Pons (tissue), 1 donor: Measurements from ENCODE around the gene ERGIC1.
"Not testable (repeated sequence)": the region's sequence is repeated elsewhere in the genome, so short reads cannot be mapped to it uniquely, and the experiment has no call there.

Experiments used
- DNase-seq: peaks from one replicate; pipeline ENCODE4 v3.0.0-alpha.2; 2016; ENCODE audit warnings: low spot score

ERGIC1 gene

DNA sequence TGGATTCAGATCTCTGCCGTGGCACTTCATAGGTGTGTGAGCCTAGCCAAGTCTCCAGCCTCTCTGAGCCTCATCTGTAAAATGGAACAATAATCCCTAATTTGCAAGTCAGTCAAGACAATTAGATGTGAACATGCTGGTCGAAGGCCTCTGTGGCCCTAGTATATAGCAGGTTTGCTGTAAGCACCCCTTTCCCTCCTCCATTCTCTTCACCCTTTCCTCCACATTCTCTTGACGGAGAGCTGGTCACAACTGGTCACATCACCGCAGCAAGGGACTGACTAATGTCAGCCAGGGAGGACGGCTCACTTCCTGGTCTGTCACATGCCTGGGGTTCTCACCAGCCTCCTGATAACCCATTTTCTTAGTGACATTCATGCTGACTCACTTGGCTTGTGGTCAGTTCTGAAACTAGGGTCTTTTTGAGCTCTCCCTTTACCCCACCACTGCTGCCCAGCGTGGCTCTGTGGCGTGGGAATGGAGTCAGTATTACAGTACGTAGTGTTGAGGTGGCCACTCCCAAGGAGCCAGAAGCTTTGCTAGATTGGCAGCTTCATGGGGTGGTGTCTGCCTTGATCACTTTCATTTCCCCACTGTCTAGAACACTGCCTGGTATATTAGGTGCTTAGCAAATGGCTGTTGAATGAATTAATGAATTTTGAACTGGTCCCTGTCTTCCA is 47.8 kb downstream of the ERGIC1 start:
- peak; percentile 61 for DNase-seq

DNA sequence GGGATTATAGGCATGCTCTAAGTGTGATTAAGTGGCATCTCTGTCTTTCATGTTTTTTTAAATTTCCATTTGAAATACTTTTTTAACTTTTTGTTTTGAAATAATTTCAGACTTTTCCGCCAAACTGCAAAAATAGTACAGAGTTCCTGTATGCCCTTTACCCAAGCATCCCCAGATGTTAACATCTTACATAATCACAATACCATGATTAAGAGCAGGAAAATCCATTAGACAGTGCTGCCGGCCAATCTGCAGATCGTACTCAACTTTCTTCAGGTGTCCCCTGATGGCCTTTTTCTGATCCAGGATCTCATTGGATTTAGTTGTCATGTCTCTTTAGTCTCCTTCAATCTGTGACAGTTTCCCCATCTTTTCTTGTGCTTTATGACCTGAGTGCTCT is 49.0 kb downstream of the ERGIC1 start:
- DNase-seq, result no peak

DNA sequence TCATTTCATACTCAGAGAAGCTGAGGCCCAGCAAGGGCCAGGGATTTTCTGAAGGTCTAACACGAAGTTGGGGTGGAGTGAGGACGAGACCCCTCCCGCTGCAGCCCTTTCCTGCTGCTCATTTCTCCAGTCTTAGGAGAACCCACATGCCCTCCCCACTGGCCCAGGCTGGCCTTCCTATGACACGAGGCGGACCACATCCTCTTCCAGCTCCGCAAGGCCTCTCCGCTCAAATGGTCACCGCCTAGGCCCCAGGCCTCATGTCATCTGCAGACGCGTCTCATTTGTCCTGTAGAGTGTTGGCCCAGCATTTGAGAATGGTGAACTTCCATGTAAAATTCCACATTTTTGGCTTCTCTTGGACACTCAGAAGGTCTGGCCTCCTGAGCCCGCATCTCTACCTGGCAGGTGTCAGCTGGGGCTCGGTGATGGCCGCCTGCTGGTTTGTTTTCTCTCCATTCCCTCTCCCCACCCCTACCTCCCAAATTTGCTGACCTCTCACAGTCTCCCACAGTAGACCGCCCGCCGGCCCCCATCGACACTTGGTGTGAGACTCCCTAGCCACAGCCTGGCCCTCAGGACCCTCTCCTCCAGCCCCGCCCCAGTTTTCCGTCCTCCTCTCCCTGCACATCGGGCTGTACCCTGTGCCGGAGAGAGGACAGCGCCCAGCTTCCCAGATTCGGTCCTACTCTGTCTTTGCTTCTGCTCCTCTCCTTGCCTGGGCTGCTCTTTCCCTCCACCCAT is 51.7 kb downstream of the ERGIC1 start:
- peak; percentile 56 for DNase-seq

DNA sequence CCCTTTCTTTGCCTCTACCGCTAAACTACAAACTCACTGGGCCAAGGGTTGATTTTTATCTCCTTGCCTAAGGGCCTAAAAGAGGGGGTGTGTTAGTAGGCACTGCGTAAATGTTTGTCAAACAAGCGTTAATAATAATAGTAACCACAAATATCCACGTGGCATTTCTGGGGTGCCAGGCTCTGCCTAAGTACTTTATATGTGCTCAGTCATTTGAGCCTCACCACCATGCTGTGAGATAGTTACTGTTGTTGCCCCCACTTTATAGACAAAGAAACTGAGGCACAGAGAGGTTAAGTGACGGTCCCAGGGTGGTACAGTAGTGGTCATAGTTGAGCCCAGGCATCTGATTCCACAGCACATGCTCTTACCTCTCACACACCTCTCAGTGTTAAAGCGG is 52.4 kb downstream of the ERGIC1 start:
- DNase-seq, result no peak

DNA sequence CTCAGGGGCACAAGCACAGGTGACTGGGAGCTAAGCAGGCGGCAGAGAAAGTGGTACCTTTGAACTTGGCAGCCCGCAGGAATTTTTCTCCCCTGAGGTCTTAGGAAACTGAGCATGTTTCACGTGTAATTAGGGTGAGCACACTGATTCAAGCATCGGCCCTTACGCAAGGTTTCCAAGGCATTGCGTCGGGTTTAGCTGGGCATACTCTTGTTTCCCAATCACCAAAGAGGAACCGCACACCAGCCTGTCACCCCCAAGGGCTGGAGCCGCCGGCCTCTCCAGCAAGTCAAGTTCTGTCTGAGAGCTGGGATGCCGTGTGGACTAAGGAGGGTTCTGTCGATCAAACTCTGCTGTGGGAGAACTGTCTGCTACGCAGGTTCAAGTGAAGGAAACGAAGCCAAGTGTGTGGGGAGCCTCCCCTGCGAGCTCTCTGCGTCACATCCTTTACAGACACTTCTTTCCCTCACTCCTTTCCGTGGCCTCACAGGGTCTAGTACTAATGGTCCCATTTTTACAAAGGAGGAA is 53.0 kb downstream of the ERGIC1 start:
- DNase-seq, result peak; percentile 89

DNA sequence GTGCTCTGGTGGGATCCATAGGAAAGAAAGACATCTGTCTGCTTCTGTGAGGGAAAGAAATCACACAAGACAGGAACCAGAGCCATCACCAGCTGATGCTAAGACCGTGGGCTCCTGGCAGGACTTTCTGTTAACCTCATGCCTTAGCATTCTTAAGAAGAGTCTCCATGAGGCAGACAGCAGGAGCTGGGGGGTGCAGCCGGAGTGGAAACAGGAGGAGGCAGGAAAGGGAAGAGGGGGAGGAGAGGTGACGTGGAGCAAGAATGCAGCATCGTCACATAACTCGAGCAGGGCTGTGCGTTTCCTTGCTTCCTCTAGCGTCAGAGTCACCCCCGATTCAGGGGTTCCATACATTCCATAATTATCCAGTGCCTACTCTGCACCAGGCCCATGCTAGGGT is 53.6 kb downstream of the ERGIC1 start:
- DNase-seq, result no peak

DNA sequence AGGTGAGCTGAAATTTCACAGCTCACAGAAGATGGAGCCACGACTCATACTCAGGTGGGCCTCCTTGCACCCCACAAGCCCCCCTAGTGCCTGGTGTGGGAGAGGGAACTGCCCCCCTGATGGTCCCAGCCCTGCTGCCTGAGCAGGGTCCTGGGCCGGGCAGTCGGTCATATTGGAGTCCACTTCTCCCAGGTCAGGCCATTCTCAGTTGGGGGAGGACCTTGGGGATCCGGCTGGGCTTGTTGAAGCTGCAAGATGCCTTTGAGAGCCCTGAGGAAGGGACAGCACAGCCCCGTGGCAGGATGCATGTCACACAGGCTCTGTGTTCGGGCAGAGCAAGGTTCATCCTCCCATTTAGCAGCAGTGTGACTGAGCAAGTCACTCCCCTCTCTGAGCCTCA is 56.6 kb downstream of the ERGIC1 start:
- DNase-seq, result no peak

DNA sequence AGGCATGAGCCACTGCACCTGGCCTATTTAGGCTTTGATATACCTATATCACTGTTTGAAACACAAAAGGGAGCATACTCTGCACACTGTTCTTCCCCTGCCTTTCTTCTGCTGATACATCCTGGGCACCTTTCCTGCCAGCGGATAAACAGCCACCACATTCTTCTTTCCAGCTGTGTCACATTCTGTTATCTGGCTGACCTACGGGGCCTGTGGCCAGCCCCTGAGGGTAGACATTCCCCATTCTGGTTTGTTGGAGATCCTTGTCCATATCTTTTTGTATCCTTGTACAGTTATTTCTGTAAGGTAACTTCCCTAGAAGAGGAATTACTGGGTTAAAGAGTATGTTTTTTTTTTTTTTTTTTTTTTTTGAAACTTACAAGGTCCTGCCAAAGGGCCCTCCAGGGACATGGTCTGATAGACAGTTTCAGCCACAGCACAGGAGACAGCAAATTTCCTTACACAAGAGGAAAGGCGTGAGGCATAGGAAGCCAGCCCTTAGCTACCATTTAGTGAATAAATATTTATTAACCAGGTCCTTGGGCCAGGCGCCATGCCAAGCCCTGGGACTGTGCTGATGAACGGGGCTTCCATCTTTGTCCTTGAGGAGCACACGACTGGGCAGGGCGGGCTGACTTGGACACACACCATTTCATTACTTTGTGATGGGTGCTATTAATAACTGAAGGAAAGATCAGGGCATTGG is 57.8 kb downstream of the ERGIC1 start:
- no peak for DNase-seq

DNA sequence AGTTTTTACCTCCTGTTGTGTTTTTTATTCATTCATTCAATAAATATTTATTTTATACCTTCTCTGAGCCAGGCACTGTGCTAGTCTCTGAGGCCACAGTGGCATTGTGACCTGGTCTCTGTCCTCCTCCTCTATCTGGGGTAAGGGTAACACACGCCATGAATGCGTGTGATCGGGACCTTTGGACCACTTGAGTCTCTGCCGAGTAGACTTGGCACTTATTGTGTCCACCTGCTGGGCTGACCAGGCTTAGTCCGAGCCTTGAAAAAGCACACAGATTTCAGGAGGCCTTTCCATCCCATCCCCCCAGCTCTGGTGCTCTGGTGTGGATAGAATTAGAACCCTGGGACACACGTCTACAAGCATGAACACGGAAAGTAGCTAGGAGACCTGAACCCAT is 58.7 kb downstream of the ERGIC1 start:
- no peak for DNase-seq

DNA sequence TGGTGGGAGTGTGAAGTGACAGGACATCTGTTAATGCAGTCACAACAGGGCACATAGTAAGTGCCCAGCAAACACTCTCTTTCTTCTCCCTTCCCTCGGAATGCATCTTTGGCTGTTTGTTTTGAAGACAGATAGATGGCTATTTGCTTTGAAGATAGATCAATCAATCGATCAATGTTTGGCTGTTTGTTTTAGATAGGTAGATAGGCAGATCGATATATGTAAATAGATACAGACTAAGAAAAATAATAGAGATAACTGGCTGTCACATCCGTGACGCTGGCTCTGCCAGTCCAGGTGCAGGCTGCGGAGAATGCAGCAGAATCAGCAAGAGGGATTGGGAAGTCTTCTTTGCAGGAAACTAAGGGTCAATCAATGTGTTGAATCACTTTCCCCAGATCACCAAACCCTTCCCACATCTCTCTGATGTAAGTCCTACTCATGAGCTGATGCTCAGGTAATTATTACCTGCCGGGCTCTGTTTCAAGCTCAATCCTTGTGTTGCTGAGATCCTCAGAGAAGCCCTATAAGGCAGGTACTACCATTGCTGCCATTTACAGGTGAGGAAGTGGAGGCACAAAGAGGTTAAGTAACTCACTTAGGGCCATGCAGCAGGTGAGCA is 60.8 kb downstream of the ERGIC1 start:
- DNase-seq, result no peak

DNA sequence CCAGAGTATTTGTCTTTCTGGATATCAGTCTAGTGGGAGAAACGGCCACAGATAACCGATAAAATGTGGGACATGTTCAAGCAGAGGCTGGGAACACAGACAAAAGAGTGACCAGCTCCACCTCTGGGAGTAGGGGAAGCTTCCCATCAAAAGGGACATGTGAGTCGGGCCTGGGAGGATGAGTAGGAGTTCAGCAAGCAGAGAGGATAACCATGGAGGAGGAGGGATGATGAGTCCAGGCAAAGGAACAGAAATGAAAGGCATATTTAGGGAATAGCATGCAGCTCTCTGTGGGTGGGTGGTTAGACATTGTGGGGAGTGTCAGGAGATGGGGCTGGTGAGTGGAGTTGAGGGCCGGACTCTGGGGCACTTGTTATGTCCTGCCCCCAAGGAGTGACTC is 61.5 kb downstream of the ERGIC1 start:
- DNase-seq, result no peak

DNA sequence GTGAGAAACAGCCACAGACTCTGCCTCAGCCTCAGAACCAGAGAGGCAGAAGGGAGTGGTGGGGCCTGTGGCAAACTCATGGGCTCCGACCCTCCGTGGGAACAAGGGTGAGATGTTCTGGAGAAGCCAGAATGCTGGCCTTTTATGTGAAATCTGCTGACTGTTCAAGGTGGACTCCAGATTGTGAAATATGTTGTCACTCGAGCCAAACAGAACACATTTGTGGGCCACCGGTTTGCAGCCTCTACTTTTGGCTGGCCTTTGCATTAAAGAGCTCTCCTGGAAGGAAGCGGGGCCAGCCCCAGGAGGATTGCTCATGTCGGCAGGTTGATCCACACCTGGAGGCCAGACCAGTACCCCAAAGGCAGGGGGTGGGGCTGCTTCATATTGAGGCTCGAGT is 62.4 kb downstream of the ERGIC1 start:
- no peak for DNase-seq

DNA sequence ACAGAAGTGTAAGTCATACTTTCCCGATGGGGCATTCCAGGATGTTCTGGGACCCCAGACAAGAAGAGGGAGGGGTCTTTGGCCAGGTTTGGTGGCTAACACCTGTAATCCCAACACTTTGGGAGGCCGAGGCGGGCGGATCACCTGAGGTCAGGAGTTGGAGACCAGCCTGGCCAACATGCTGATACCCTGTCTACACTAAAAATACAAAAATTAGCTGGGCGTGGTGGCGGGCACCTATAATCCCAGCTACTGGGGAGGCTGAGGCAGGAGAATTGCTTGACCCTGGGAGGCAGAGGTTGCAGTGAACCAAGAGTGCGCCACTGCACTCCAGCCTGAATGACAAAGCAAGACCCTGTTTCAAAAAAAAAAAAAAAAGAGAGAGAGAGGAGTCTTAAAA is 63.0 kb downstream of the ERGIC1 start:
- not testable (repeated sequence) for DNase-seq

DNA sequence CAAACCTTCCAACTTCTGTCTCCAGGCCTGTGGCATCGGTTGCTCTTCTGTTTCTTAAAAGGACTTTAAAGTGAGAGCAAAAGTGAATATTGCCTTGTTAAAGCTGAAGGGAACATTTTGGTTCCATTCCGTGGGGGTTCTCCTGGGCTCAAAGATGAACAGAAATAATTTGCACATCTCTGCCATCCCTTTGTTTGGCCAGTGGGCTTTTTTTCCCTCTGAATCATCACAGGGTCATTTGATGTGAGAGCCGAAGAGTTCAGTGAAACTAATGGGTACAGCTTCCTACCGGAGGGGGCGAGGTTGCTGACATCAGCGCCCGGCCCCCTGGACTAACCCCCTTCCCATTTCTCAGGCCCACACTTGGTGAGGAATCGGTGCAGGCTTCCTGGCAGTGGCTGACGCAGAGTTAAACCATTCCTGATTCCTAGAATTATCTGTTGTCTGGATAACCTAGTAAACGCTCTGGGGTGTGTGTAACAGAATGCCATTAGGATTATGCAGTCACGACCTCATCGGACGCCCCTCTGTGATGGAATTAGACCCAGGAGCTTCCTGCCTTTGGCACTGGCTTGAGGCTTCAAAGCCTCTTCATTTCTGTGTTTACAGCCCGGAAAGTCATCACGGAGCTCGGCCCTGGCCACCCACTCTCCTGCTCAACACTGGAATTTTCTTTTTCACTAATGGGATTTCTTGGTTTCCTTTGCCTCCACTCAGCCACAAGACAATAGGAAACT is 63.6 kb downstream of the ERGIC1 start:
- DNase-seq, result no peak

DNA sequence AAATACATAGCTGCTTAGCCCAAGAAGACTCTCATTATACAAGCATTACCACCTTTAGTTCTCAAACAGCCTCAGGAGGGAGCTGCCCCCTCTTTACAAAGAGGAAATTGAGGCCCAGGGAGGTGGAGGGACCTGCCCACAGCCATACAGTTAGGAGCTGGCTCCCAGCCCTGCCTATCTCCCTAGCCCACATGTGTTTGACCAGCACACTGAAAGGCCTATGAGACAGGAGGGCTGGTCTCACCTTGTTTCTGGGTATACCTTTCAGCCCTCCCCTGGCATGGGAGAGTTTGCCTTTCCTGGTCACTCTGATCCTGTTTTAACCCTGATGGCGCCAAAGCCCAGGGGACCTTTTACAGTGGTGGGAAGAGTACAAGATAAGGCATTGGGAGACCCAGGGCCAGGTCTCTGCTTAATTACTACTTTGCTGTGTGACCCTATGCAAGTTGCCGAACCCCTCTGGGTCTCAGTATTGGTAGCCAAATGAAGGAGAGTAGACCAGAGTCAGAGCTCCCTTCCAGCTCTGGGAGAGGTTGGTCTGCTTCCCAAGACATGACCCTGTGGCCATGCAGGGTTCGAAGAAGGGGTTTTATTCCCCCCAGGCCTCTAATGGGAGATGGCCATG is 64.3 kb downstream of the ERGIC1 start:
- no peak for DNase-seq

DNA sequence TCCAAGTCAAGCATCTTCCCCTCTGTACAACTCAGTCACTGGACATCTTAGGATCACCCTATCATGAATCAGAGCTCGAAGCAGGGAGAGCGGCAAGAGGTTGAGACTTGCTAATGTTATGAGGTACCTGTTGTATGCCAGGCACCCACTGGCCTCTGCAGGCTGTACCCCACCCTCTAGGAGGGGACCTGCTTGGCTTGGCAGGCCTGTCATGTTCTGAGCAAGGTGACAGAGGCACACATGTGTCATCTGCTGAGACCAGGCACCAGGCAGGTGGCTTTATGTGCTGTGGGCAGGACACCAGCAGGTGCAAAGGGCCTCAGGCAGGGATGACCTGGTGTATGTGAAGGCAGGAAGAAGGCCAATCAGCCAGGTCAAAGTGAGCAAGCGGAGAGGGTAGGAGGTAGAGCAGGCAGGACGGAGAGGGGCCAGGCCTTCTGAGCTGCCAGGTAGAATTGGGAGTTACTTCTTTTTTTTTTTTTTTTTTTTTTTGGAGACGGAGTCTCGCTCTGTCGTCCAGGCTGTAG is 64.9 kb downstream of the ERGIC1 start:
- DNase-seq, result no peak

DNA sequence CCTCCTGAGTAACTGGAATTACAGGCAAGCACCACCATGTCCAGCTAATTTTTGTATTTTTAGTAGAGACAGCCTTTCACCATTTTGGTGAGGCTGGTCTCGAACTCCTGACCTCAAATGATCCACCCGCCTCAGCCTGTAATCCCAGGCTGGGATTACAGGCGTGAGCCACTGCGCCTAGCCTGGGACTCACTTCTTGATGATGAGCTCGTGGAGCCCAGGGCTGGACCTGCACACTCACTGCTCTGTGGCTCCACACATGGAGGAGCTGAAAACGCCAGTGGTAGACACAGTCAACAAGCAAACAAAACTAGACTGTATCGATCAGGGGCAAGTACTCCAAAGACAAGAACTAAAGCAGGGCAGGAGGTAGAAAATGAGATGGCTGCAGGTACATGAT is 65.4 kb downstream of the ERGIC1 start:
- DNase-seq, result no peak

DNA sequence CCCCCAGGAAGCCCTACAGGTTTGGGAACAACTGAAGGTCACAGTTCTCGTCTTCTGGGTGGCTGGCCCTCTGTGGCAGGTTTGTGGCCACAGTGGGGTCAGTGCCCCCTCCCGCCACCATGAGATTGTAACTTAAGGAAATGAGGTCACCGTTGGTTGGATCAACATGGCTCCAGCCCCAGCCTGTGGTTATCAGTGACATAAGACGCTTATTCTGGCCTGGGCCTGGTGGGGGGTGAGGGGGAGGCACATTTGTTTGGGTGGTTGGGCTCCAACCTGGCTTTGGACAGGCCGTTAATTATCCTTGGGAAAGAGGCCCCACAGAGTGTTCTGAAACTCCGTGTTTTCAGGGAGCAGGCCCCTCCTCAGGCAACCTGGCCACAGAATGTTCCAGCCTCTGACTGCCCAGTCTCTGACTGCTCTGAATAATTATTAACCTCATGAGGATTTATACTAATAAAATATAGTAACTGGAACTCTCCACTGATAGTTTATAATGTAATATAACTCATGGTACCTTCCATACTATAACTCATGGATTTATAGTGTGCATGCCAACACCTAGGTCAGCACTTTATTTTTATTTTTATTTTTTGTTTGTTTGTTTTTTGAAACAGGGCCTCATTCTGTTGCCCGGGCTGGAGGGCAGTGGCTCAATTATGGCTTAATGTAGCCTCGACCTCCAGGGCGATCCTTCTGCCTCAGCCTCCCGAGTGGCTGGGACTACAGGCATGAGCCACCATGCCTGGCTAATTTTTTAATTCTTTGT is 67.1 kb downstream of the ERGIC1 start:
- no peak for DNase-seq

DNA sequence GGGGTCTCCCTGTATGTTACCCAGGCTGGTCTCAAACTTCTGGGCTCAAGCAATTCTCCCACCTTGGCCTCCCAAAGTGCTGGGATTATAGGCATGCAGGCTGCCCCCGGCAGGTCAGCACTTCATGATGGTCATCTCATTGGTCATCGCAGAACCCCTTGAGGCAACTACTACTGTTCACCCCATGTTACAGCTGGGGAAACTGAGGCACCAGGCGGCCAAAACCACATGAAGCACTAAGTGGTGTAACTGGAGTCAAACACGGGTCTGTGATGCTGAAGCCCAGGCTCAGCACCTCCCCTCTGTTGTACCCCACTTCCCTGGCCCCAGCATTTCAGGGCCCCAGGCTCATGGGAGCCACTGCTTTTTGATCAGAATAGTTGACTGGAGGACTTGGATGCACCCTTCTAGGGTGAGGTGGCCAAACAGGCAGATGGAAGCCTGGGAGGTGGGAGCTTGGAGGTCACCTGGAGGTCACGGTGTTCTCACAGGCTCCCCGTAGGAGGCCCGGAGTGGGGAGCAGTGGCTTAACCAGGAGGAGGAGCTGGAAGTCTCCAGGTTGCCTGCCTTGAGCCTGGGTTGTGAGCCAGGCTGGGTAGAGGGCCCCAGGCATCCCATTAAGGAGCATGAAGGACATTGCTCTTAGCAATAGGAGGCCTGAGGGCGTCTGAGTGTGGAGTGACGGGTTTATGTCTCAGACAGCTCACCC is 67.9 kb downstream of the ERGIC1 start:
- no peak for DNase-seq
